ENCODE results near the gene CPEB1. TPM values are rescaled to one million over a fixed set of nuclear protein-coding genes. Genes with fewer than 3 reads are reported as not detected.

CPEB1 gene
- total and polyA plus RNA-seq, 2 of the 13 experiments (the other 11 are each of a cell fraction or from before 2014, with no cell fraction given) = 0.03 to 0.07 TPM

DNA sequence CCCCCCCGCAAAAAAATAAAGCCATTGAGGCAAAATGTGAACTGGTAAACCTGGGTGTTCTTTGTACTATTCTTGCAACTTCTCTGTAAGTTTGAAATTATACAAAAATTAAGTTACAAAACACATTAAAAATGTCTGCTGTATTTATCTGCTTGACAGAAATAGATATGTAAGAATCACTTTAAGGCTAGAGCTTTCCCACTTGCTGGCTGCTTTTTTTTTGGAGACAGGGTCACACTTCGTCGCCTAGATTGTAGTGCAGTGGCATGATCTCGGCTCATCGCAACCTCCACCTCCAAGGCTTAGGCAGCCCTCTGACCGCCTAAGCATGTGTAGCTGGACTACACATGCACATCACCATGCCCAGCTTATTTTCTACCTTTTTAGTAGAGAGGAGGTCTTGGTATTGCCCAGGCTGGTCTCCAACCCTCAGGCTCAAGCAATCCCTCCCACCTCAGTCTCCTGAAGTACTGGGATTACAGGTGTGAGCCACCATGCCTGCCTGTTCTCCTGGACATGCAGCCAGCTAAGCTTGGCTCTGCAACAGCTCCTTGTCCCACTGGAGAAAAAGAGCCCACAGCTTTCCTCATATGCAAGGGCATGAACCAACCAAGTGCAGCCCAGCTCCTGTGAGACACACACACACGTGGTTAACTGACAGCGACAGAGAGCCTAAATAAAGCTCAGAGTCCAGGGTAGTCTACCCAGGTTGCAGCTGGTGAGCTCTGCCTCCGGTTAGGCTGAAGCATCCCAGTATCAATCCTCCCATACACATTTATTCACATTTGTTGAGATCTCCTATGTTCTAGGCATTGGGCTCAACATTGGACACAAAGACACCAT lies 111.4 kb downstream of the CPEB1 start (continued):
- TF ChIP-seq, protein P1, sequence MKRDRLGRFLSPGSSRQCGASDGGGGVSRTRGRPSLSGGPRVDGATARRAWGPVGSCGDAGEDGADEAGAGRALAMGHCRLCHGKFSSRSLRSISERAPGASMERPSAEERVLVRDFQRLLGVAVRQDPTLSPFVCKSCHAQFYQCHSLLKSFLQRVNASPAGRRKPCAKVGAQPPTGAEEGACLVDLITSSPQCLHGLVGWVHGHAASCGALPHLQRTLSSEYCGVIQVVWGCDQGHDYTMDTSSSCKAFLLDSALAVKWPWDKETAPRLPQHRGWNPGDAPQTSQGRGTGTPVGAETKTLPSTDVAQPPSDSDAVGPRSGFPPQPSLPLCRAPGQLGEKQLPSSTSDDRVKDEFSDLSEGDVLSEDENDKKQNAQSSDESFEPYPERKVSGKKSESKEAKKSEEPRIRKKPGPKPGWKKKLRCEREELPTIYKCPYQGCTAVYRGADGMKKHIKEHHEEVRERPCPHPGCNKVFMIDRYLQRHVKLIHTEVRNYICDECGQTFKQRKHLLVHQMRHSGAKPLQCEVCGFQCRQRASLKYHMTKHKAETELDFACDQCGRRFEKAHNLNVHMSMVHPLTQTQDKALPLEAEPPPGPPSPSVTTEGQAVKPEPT (CRISPR knock-in tag; IDR thresholded peaks at IDR 0.05; ENCODE audit: low read depth) = no peak
- TF ChIP-seq ZNF33A (CRISPR knock-in tag; IDR thresholded peaks at IDR 0.05; ENCODE audit: borderline replicate concordance) = no peak
- TF ChIP-seq ZNF136 (CRISPR knock-in tag; IDR thresholded peaks at IDR 0.05; ENCODE audit: low read depth) = no peak
- TF ChIP-seq ZNF790 (CRISPR knock-in tag; IDR thresholded peaks at IDR 0.05; ENCODE audit: borderline replicate concordance) = no peak
- TF ChIP-seq REL (CRISPR knock-in tag; conservative IDR thresholded peaks at IDR 0.05) = no peak
- no peak for TF ChIP-seq KLF9 (CRISPR knock-in tag; IDR thresholded peaks at IDR 0.05; ENCODE audit: low read depth)
- peak; percentile 30; the same call in 1 of the 2 replicates for TF ChIP-seq MYC (CRISPR knock-in tag; IDR thresholded peaks at IDR 0.05; ENCODE audit: borderline replicate concordance)
- TF ChIP-seq ELF4 (CRISPR knock-in tag; IDR thresholded peaks at IDR 0.05; ENCODE audit: borderline replicate concordance) = no peak
- TF ChIP-seq, protein P2, sequence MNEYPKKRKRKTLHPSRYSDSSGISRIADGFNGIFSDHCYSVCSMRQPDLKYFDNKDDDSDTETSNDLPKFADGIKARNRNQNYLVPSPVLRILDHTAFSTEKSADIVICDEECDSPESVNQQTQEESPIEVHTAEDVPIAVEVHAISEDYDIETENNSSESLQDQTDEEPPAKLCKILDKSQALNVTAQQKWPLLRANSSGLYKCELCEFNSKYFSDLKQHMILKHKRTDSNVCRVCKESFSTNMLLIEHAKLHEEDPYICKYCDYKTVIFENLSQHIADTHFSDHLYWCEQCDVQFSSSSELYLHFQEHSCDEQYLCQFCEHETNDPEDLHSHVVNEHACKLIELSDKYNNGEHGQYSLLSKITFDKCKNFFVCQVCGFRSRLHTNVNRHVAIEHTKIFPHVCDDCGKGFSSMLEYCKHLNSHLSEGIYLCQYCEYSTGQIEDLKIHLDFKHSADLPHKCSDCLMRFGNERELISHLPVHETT (CRISPR knock-in tag; conservative IDR thresholded peaks at IDR 0.05) = no peak
- TF ChIP-seq ZNF777 (CRISPR knock-in tag; IDR thresholded peaks at IDR 0.05) = no peak
- TF ChIP-seq ZNF207 (IDR thresholded peaks at IDR 0.05; ENCODE audit: borderline replicate concordance) = no peak
- no peak for TF ChIP-seq ZSCAN21 (CRISPR knock-in tag; IDR thresholded peaks at IDR 0.05; ENCODE audit: borderline replicate concordance)
- no peak for TF ChIP-seq FOXM1 (CRISPR knock-in tag; IDR thresholded peaks at IDR 0.05)
- no peak for TF ChIP-seq ZFP37 (CRISPR knock-in tag; IDR thresholded peaks at IDR 0.05; ENCODE audit: borderline replicate concordance)
- no peak for TF ChIP-seq MEIS1 (CRISPR knock-in tag; IDR thresholded peaks at IDR 0.05; ENCODE audit: borderline replicate concordance)
- TF ChIP-seq CBX1 (IDR thresholded peaks at IDR 0.05; ENCODE audit: low read depth) = no peak
- TF ChIP-seq ZNF850 (CRISPR knock-in tag; conservative IDR thresholded peaks at IDR 0.05) = no peak
- no peak for TF ChIP-seq HMGA1 (CRISPR knock-in tag; conservative IDR thresholded peaks at IDR 0.05)
- no peak for TF ChIP-seq ASH2L (IDR thresholded peaks at IDR 0.05; ENCODE audit: insufficient read length, low read depth, low read length)
- TF ChIP-seq MAF1 (CRISPR knock-in tag; IDR thresholded peaks at IDR 0.05; ENCODE audit: borderline replicate concordance) = no peak
- no peak for TF ChIP-seq IRX3 (CRISPR knock-in tag; IDR thresholded peaks at IDR 0.05; ENCODE audit: borderline replicate concordance, low read depth)
- TF ChIP-seq, protein P3, sequence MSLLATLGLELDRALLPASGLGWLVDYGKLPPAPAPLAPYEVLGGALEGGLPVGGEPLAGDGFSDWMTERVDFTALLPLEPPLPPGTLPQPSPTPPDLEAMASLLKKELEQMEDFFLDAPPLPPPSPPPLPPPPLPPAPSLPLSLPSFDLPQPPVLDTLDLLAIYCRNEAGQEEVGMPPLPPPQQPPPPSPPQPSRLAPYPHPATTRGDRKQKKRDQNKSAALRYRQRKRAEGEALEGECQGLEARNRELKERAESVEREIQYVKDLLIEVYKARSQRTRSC (CRISPR knock-in tag; IDR thresholded peaks at IDR 0.05; ENCODE audit: low read depth) = no peak
- no peak for TF ChIP-seq ZNF776 (CRISPR knock-in tag; IDR thresholded peaks at IDR 0.05)
- no peak for TF ChIP-seq SMARCE1 (IDR thresholded peaks at IDR 0.05; ENCODE audit: borderline replicate concordance)
- no peak for TF ChIP-seq RXRB (CRISPR knock-in tag; IDR thresholded peaks at IDR 0.05; ENCODE audit: borderline replicate concordance)
- peak; percentile 98 for TF ChIP-seq RBM22 (optimal IDR thresholded peaks at IDR 0.05; ENCODE audit: low read length)
- TF ChIP-seq DMAP1 (CRISPR knock-in tag; IDR thresholded peaks at IDR 0.05) = no peak

All from HepG2 (cell line).